ES-I3 (cell line): ENCODE results near the gene SLC12A4.

Experiments used
- H3K36me3 ChIP-seq: 2 replicates; pipeline ENCODE4 v1.6.1; 2013; ENCODE audit warnings: mild to moderate bottlenecking, low read length, control low read depth, moderate library complexity; ENCODE audit not compliant: insufficient read depth
- H3K4me1 ChIP-seq: 2 replicates; pipeline ENCODE4 v1.6.1; 2013; ENCODE audit warnings: mild to moderate bottlenecking, control low read depth, low read length; ENCODE audit not compliant: insufficient read depth
- H3K9ac ChIP-seq: 2 replicates; pipeline ENCODE4 v1.6.1; 2013; ENCODE audit warnings: low read depth, mild to moderate bottlenecking, low read length, moderate library complexity
- H3K9me3 ChIP-seq: 2 replicates; pipeline ENCODE4 v1.6.1; 2013; ENCODE audit warnings: mild to moderate bottlenecking, low read length, moderate library complexity; ENCODE audit not compliant: control insufficient read depth, insufficient read depth

The SLC12A4 gene

GRCh38 chr16:67961551-67961957 is 6.9 kb downstream of the SLC12A4 start:
- peaks cover 40% of the 10 kb centered on the region for H3K36me3 ChIP-seq
- no peak overlapping the region for H3K9ac ChIP-seq
- H3K4me1 ChIP-seq = peaks cover 25% of the 10 kb centered on the region
- H3K9me3 ChIP-seq = no peaks in the 10 kb centered on the region

GRCh38 chr16:67959536-67960329 is 8.7 kb downstream of the SLC12A4 start:
- H3K9me3 ChIP-seq = no peaks in the 10 kb centered on the region
- H3K9ac ChIP-seq = no peak overlapping the region
- peaks cover 33% of the 10 kb centered on the region for H3K36me3 ChIP-seq
- peaks cover 7% of the 10 kb centered on the region; the same call in 1 of the 2 replicates for H3K4me1 ChIP-seq

DNA sequence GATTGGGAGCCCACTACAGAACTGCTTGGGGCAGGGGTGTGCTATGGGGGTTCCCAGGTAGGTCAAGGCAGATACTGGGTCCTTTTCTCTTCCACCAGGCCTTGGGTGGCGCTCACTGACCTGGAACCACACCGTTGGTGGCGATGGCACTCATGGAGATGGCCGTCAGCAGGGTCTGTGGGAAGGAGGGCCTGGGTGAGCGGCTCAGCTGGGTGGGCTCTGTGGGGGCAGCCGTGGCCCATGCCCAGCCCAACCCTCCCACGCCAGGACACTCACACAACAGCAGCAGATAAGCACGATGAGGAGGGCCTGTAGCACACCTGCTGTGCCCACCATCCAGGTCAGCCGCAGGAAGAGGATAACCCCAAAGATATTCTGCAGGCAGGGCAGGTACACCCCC is 10.8 kb downstream of the SLC12A4 start:
- Histone ChIP-seq H3K9ac (no peak overlapping the region), H3K36me3 (peaks cover 34% of the 10 kb centered on the region)

DNA sequence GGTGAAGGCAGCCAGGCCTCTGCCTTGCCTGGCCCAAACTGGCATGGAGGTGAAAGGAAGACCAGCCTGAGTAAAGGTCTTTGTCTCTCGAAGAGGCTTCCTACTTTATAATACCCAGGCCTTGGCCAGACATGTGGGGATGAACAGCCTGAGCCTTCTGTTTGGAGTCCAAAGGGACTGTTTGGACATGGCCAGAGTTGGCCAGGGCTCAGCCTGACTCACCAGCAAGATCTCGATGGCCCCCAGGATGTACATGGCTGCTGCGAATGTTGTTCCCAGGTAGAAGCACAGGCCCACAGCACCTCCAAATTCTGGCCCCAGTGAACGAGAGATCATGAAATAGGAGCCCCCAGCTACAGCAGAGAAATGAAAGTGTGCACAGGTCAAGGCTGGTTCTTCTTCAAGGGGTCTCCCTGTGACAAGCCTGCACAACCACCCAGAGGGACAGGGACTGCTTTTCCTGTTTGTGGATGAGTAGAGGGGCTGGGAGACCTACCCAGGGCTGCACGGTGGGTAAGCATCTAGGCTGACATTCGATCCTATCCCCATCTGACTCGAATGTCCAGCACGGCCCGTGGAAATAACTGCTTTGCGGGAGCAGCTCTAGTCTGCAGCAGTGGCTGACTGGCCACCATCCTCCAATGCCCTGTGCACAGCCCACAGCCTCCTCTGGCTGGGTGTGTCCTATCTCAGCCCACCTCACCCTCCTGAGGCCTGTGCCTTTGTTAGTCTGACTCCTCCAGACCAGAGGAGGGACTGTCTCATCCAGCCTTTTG is 13.8 kb downstream of the SLC12A4 start:
- Histone ChIP-seq H3K9me3 (no peaks in the 10 kb centered on the region), H3K36me3 (peaks cover 26% of the 10 kb centered on the region), H3K9ac (no peak overlapping the region), H3K4me1 (no peaks in the 10 kb centered on the region)

More for the DNA sequence above, 10.8 kb downstream of the SLC12A4 start:
- H3K4me1 ChIP-seq = no peaks in the 10 kb centered on the region
- H3K9me3 ChIP-seq = no peaks in the 10 kb centered on the region

DNA sequence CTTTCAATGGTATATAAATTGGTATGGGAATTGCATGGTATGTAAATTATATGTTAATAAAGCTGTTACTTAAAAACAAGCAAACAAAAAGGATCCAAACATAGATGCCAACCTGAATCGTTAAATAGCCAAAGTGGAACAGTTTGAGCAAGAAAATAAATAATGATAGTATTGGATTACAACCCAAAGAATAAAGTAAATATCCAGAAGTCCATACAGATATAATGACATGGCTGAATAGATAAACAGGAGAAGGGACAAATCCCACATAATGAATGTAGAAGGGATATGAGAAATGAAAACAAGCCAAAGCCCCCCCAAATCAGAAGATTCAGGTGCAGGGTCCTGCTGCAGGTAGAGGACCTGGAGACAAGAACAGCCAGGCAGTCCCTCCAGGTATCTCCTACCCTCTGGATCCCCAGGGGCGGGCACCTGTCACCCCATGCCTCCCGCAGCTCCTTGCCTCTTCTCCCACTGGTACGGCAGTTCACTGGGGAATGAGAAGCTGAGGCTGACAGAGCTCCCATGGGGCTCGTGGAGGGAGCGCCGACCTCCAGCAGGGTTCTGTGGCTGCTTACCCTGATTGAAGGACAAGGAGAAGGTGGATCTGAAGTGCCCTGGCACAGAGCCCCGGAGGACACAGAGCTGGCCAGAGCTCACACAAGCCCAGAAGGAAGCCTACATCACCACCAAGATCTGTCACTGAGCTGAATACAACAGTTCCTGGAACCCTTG is 14.6 kb downstream of the SLC12A4 start:
- H3K9me3 ChIP-seq = no peaks in the 10 kb centered on the region
- no peaks in the 10 kb centered on the region for H3K4me1 ChIP-seq
- no peak overlapping the region for H3K9ac ChIP-seq
- peaks cover 32% of the 10 kb centered on the region for H3K36me3 ChIP-seq

- Histone ChIP-seq H3K9me3 (no peaks in the 10 kb centered on the region), H3K4me1 (no peaks in the 10 kb centered on the region), H3K9ac (no peak overlapping the region), H3K36me3 (peaks cover 33% of the 10 kb centered on the region)
These were observed 17.0 kb downstream of the SLC12A4 start for GRCh38 chr16:67951485-67951884.

- no peak overlapping the region for H3K9ac ChIP-seq
- peaks cover 43% of the 10 kb centered on the region for H3K36me3 ChIP-seq
- H3K4me1 ChIP-seq = no peaks in the 10 kb centered on the region
- no peaks in the 10 kb centered on the region for H3K9me3 ChIP-seq
These were observed 18.0 kb downstream of the SLC12A4 start for GRCh38 chr16:67950335-67950843.

DNA sequence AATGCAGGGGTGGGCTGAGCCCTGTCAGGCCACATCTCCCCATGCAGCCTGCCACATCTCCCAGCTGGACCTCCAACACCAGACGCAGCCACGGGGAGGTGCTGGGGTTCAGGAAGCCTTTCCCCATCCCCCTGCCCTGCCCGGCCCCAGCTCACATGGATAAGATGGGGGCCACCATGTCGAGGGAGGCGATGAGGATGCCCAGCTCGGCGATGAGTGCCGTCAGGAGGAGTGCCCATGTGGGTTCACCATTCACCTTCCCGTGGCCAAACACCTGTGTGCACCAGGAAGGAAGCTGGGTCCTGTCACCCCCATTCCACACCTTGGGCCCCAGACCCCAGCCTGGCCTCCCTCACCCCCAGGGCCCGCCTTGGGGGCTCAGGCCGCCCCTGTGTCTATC is 18.8 kb downstream of the SLC12A4 start:
- Histone ChIP-seq H3K36me3 (peaks cover 38% of the 10 kb centered on the region), H3K9me3 (no peaks in the 10 kb centered on the region), H3K9ac (no peak overlapping the region), H3K4me1 (no peaks in the 10 kb centered on the region)

DNA sequence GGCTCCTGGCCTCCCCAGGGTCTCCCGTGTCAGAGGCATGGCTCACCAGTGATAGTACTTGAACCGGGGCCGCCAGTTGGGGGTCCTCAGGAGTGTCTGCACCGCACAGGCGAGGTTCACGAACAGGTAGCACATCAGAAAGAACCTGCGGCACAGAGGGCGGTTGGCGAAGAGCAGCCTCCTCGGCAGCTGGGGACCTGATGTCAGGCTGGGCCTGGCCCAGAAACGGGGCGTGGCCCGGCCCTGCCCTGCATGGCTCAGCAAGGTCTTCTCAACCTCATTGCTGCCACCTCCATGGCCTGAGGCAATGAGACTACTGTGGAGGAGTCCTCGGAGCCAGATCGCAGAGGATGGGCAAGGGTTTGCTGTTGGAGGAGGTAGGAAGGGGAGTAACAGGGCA is 20.4 kb downstream of the SLC12A4 start:
- Histone ChIP-seq H3K9ac (no peak overlapping the region), H3K9me3 (no peaks in the 10 kb centered on the region), H3K36me3 (peaks cover 34% of the 10 kb centered on the region), H3K4me1 (no peaks in the 10 kb centered on the region)

DNA sequence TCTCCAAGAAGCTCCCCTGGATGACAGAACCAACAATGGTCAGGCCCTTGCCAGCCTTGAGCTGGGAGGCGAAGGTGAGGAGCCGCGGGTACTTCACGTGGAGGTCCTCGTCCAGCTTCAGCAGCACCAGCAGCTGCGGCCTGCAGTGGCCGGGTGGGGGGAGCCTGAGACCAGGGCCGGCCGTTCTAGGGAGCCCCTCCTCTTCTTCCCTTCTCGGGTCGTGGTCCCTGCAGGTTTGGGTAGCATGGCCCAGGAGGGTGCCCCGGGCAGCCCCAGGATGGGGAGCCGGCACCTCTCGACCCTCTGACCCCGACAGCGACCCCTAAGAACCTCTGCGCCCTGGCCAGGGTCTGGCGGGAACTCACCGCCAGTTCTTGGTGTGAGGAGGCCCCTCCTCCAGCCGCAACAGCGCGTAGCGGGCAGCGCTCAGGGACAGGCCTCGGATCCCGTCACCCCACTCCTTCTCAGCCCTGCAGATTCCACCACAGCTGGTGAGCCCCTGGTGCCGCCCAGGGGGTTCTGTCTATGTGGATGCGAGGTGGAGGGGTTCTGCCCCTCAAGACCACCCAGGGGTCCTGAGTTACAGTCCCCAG is 21.4 kb downstream of the SLC12A4 start:
- no peaks in the 10 kb centered on the region for H3K4me1 ChIP-seq
- H3K9ac ChIP-seq = no peak overlapping the region
- peaks cover 32% of the 10 kb centered on the region for H3K36me3 ChIP-seq
- H3K9me3 ChIP-seq = no peaks in the 10 kb centered on the region

GRCh38 chr16:67946128-67946569 is 22.3 kb downstream of the SLC12A4 start:
- Histone ChIP-seq H3K36me3 (peaks cover 32% of the 10 kb centered on the region), H3K9ac (no peak overlapping the region), H3K4me1 (no peaks in the 10 kb centered on the region; the same call in 1 of the 2 replicates), H3K9me3 (no peaks in the 10 kb centered on the region)

GRCh38 chr16:67945392-67945933 is 23.0 kb downstream of the SLC12A4 start:
- Histone ChIP-seq H3K36me3 (peaks cover 29% of the 10 kb centered on the region), H3K9ac (no peak overlapping the region), H3K9me3 (no peaks in the 10 kb centered on the region), H3K4me1 (no peaks in the 10 kb centered on the region; the same call in 1 of the 2 replicates)

GRCh38 chr16:67944690-67945391 is 23.6 kb downstream of the SLC12A4 start:
- Histone ChIP-seq H3K36me3 (peaks cover 26% of the 10 kb centered on the region), H3K4me1 (no peaks in the 10 kb centered on the region; the same call in 1 of the 2 replicates), H3K9ac (no peak overlapping the region), H3K9me3 (no peaks in the 10 kb centered on the region)
